ENCODE measurements around the gene RHBDD3.

Gene RHBDD3

DNA sequence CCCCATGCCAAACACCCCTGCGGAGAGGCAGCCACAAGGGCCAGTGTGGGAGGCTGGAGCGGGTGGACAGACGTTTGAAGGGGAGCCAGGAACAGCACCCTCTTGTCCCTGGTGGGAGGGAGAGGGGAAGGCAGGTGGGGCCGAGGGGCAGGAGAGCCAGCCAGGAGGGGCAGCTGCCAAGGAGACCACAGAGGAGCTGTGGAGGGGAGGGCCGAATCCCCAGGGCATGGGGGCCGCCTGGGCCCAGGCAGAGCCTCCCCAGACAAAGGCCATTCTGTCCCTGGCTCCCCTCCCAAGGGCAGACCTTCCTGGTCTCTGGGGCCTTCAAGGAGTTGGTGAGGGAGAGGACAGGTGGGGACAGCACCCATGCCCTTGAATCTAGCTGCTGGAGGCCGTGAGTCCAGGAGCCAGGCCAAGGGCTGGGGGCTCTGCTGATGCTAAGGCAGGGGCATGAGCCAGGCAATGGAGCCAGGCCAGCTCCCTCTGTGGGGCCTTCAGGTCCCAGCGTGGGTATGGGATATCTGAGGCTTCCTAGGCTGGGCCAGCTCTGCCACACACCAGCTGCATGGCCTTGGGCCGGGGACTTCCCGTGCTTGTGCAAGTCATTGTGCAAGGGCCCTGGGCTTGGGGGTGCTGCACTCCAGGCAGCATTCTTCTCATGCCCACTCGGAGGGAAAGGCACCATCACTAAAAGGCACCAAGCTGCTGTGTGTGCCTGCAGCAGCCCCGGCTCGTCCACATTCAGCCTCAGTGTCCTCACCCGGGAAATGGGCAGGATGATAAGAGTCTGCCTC is 50.7 kb downstream of the RHBDD3 start:
- no peak for DNase-seq (ENCODE audit: low read depth in 2 of 2)

DNA sequence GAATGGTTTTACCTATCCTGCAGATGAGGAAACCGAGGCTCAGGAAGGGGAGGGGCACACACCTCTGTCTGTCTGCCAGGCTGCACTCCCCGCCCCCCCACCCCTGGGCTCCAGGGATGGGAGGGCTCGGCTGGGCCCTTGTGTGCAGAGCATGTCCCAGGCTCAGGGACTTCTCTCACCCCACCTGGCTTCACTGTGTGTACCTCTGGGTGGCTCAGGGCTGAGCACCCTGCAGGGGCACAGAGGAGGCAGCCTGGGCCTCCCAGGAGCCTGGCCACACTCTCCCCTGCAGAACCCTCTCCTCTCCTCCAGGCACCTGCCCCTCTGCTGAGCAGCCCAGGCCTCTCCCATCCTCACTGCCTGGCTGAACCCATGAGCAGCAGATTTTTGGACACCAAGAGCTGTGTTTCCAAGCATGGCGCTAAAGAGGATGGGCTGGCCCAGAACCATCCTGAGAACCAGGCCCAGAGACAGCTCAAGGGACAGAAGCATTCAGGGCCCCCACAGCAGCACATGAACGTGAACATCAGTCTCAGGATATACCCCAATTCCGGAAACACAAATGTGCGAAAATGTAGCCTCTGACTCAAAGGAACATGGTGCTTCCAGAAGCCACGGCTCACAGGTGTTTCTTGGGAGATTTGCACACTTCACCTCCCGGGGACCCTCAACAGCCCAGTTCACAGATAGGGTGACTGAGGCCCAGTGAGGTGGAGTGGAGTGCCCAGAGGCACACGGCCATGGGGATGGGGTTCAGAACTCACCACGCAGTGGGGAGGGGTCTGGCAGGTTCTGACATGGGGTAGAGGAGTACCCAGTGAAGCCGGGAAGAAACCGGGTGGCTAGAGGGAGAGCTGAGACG is 51.5 kb downstream of the RHBDD3 start:
- no peak for DNase-seq (ENCODE audit: low read depth in 2 of 2)

DNA sequence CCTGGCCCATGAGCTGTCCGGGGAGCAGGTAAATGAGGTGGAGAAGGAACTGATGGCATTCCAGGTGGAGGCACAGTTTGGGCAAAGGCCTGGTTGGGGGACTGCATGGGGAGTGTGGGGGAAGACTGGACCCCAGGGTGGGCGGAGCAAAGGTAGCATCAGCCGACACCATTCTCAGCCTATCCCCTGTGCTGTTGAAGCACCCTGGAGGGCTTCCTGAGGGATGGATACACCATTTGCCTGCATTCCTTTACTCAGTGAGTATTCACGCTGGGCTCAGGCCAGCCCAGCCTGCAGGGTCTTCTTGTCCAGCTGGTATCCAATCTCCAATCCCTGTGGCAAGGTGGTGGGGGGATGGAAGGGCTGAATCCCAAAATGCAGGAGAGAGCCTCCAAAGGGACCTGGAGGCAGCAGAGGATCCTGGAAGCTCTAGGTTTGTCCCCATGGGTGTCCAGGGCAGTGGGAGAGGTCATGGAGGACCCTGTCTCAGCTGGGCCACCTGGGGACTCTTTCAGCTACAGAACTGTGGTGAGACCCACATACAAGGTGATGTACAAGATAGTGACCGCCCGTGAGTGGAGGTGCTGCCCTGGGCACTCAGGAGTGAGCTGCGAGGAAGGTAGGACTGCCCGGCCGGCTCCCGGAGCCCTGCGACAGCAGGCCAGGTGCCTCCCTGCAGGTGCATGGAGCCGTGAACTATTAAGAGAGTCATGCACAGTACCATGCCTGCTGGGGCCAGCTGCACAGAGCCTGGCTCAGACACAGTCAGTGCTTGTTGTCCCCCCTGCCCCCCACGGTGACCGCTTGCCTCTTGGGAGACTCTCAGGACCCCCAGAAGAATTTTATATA is 52.5 kb downstream of the RHBDD3 start:
- DNase-seq (ENCODE audit: low read depth in 2 of 2) = no peak

DNA sequence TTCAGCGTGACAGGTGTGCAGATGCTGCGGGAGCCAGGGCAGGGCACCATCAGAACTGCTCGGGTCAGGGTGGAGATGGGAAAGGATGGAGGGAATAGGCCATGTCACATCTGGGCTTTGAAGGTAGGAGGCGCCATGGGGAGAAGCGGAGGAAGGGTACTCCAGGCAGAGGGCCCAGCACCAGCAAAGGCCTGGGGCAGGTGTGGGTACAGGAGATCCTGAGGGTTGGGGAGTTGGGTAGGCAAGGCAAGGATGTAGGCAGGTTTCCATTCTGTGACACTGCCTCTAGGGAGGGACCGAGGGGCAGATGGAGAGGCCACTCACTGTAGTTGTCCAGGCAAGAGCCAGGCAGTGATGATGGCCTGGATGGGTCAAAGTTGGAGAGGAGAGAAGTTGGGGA is 53.5 kb downstream of the RHBDD3 start:
- no peak for DNase-seq (ENCODE audit: low read depth in 2 of 2)

DNA sequence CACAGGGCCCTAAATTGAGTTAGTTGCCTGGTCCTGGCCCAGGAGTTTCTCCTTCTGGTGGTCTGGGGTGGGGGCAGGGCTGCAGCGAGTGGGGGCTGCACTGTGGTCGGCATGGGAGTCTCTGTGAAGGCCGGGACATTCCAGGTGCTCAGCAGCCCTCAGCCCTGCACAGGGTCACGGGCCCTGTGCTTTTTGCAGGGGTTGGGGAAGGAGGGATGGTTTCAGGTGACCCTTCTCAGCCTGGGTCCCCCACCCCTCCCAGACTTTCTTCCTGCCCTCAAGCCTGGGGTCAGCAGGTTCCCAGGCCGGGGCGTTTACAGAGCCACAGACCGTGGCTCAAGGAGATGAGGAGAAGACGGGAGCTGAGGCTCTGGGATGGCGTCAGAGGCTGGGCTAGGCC is 54.3 kb downstream of the RHBDD3 start:
- DNase-seq (ENCODE audit: low read depth in 2 of 2) = no peak

DNA sequence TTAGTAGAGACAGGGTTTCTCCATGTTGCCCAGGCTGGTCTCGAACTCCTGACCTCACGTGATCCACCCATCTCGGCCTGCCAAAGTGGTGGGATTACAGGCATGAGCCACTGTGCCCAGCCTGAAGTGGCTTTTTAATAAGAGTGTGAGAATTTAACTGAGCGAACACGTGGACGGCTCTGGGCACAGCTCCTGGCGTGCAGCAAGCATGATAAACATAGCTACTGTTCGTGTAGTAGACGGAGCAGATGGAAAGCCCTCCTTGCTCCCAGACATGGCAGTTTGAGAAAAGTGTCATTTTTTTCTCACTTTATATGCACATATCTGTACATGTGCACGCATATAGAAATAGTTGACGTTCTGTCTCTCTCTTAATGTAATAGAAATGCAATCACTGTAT is 55.0 kb downstream of the RHBDD3 start:
- DNase-seq (ENCODE audit: low read depth in 2 of 2) = no peak

DNA sequence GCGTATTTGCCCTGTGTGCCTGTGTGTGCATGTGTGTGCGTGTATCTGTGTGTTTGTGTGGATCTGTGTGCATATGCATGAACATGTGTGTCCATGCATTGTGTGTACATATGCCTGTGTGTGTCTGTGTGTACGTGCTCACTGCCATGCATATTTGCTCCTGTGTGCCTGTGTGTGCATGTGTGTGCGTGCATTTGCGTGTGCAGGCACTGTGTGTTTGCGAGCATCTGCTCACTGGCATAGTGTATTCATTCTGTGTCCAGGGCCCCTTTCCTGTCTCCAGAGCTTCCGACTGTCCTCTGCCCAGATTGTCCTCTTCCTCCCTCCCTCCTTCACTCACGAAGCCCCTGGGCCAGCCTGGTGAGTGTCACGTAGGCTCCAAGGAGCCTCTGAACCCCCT is 56.3 kb downstream of the RHBDD3 start:
- DNase-seq (ENCODE audit: low read depth in 2 of 2) = no peak

DNA sequence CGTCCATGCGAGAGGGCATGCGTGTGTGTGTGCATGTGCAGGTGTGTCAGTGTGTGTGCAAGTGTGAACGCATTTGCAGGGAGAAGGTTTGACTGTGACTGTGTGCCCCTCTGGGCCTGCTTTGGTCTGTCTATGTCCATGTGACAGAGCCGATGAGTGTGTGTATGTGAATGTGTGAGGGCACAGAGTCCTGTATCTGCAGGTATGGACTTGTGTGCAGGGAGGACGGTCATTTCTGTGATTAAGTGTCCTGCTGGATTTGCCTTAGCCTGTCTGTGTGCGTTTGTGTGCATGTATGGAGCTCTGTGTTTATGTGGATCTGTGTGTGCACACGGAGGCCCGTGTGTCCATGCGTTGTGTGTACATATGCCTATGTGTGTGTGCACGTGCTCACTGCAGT is 56.7 kb downstream of the RHBDD3 start:
- no peak for DNase-seq (ENCODE audit: low read depth in 2 of 2)
